Right lobe of liver (tissue), 6 donors: ENCODE results near the gene LTN1. TPM values are rescaled to one million over a fixed set of nuclear protein-coding genes. Genes with fewer than 3 reads are reported as not detected.
A peak's percentile ranks its signal among the peaks of the same experiment; 100 is the strongest.

Source experiments
- ATAC-seq, 4 donors: fragments of 200-7000 bp; cut with Tn5 transposase; one replicate each; pipeline ENCODE4 v1.9.1; 2020; ENCODE audit warnings: mild to moderate bottlenecking in 4 of 4, moderate library complexity in 4 of 4
- DNase-seq, 3 donors: peaks; one replicate each; pipeline ENCODE4 v3.0.0-alpha.2; 2020
- H3K27ac ChIP-seq, 3 donors: fragments of 200-600 bp; one replicate each; pipeline ENCODE4 v1.8.0; 2022
- H3K27me3 ChIP-seq, 2 donors: fragments of 200-600 bp; one replicate each; pipeline ENCODE4 v1.8.0; 2022
- H3K36me3 ChIP-seq, 4 donors: fragments of 200-600 bp; sonication (generic) in 1 of 4; one replicate each; pipeline versions ENCODE4 v1.5.1 to v1.8.0; 2017 to 2022; ENCODE audit warnings: control low read depth in 1 of 4
- H3K4me1 ChIP-seq, 4 donors: fragments of 200-600 bp; sonication (generic) in 1 of 4; one replicate each; pipeline versions ENCODE4 v1.5.1 to v1.8.0; 2017 to 2022; ENCODE audit warnings: control low read depth in 1 of 4
- H3K4me3 ChIP-seq, 3 donors: fragments of 200-600 bp; one replicate each; pipeline ENCODE4 v1.8.0; 2022
- H3K9me3 ChIP-seq, 4 donors: fragments of 200-600 bp; sonication (generic) in 1 of 4; one replicate each; pipeline versions ENCODE4 v1.5.1 to v1.8.0; 2017 to 2022; ENCODE audit warnings: control low read depth in 1 of 4
- POLR2A ChIP-seq: fragments of 450-650 bp; IDR thresholded peaks from one replicate; pipeline ENCODE4 v1.6.1; 2017; ENCODE audit warnings: antibody characterized with exemption, mild to moderate bottlenecking
- WGBS: methylation state at CpG from one replicate; pipeline ENCODE4 v1.1.6; 2018; ENCODE audit warnings: low coverage, low lambda C conversion rate; ENCODE audit not compliant: insufficient coverage; ENCODE audit errors: missing lambda C conversion rate; 5-methylcytosine and 5-hydroxymethylcytosine counted together
- intact Hi-C, 2 donors: fragments of 100-400 bp; cut with DNase I; formaldehyde crosslinking; loops; one replicate each; pipeline versions ENCODE4 v1.11.2 to v1.14.1; 2022
- total RNA-seq, 6 experiments: library from RNA; depleted of rRNA in 2 of 6; stranded (reverse); fragments of >200 nt in 2 of 6; fragmentation: NEBNext Ultra II Directional in 3 of 6; extraction: Animal tissue kit (Norgen Biotek cat#: 25700) in 3 of 6; gene quantifications; one replicate each; pipeline versions ENCODE4 v1.1.0 to v1.2.4, GENCODE V29; 2016 to 2023
- TF ChIP-seq, protein P1 (sequence below), 4 donors: fragments of 200-600 bp in 3 of 4; fragments of 450-650 bp in 1 of 4; IDR thresholded peaks; one replicate each; pipeline versions ENCODE4 v1.5.1 to v1.8.0; 2016 to 2022; ENCODE audit warnings: antibody characterized with exemption in 4 of 4, mild to moderate bottlenecking in 2 of 4
- donor health status: DM: no; HTN: yes; CAD: no.
- donor health status: DM: no; HTN: no; CAD: no.
- donor health status: DM: no; HTN: no; CAD: no.
- donor health status: DM: no; HTN: yes; CAD: no.
- donor health status: DM: no; HTN: yes; CAD: no.

Gene LTN1
- total RNA-seq, 6 experiments from 2014 or later: 10.7 to 13.9 (median 12.7) TPM

DNA sequence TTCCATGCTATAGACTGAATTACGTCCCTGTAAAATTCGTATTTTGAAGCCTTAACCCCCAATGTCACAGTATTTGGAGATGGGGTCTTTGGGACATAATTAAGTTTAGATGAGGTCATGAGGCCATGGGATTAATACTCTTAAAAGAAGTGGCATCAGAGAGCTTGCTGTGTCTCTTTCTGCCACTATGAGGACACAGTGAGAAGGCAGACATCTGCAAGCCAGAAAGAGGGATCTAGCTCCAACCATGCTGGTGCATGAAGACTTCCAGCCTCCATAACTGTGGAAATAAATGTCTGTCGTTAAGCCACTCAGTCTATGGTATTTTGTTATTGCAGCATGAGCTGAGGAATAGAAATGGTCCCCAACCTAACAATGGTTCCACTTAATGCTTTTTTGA is 99.0 kb downstream of the LTN1 start:
- no peak overlapping the region for H3K27ac ChIP-seq
- no peaks in the 10 kb centered on the region for H3K36me3 ChIP-seq
- H3K9me3 ChIP-seq: no peaks in the 10 kb centered on the region
- H3K27me3 ChIP-seq: no peaks in the 10 kb centered on the region
- WGBS: 79% methylated on average over 3 of the region's 3 CpGs
- DNase-seq (no peak), ATAC-seq (no peak)
- intact Hi-C loops: no loop called here
- H3K4me3 ChIP-seq: no peak overlapping the region
- TF ChIP-seq, protein P1, sequence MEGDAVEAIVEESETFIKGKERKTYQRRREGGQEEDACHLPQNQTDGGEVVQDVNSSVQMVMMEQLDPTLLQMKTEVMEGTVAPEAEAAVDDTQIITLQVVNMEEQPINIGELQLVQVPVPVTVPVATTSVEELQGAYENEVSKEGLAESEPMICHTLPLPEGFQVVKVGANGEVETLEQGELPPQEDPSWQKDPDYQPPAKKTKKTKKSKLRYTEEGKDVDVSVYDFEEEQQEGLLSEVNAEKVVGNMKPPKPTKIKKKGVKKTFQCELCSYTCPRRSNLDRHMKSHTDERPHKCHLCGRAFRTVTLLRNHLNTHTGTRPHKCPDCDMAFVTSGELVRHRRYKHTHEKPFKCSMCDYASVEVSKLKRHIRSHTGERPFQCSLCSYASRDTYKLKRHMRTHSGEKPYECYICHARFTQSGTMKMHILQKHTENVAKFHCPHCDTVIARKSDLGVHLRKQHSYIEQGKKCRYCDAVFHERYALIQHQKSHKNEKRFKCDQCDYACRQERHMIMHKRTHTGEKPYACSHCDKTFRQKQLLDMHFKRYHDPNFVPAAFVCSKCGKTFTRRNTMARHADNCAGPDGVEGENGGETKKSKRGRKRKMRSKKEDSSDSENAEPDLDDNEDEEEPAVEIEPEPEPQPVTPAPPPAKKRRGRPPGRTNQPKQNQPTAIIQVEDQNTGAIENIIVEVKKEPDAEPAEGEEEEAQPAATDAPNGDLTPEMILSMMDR (IDR thresholded peaks at IDR 0.05): no peak
- TF ChIP-seq POLR2A: no peak
- H3K4me1 ChIP-seq: no peaks in the 10 kb centered on the region

DNA sequence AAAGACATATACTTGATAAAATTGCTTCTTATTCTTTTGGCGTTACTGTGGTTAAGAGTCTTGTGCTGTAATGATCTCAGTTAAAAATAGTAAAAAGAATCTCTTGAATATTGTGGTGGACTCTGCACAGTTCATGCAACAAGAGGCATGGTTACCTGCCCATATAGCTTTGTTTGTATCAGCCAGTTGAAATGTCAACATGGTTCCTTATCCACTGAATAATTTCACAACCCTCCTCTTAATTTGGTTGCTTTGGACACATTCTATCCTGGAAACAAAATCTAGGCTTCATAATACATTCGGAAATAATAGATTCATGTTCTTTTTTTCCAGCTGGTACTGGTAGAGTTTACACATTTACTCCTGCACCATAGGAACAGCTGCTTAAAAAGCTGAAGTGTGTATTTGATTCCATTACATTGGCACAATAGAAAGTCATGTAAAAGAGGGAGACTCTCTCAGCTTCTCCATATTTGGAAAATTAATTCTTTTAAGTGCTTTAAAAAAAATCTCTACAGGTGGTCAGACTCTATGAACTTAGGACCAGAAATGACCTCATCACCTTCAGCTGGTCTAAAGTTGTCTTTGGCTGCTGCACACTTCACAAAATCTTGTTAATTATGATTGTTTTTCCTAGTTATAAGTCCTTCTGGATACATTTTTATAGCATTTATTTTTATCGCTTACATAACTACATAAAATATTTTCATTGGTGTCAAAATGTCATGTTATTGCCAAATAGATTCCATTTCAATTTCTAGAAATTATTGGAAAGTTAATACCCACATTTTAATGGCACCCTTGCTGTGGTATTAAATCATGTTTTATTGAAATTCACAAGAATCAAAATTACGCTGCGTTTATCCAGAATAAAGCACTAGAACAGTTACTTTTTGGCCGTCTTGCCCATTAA is 100.2 kb downstream of the LTN1 start:
- Histone ChIP-seq H3K27me3 (no peaks in the 10 kb centered on the region), H3K4me3 (no peak overlapping the region), H3K9me3 (no peaks in the 10 kb centered on the region), H3K36me3 (no peaks in the 10 kb centered on the region), H3K27ac (no peak overlapping the region), H3K4me1 (no peaks in the 10 kb centered on the region)
- ATAC-seq (no peak), DNase-seq (no peak)
- intact Hi-C loops: no loop called here
- no peak for TF ChIP-seq POLR2A
- TF ChIP-seq, protein P1 (IDR thresholded peaks at IDR 0.05): no peak
- 61% methylated on average over 6 of the region's 6 CpGs for WGBS

DNA sequence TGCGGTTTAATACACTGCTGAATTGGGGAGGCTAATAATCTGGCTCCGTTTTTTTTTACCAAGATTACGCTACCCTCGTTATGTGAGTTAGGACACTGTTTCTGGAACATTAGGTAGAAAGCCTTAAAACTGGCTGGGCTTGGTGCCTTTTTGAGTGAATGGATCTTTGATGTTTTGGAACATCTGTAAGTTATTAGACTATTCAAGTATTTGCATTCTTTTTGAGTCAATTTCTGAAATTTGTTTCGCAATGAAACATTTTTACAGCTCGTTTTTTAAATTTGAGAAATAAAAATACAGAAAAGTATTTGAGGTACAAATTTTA is 106.9 kb downstream of the LTN1 start:
- 84% methylated on average over 6 of the region's 6 CpGs for WGBS
- H3K4me3 ChIP-seq: no peak overlapping the region

DNA sequence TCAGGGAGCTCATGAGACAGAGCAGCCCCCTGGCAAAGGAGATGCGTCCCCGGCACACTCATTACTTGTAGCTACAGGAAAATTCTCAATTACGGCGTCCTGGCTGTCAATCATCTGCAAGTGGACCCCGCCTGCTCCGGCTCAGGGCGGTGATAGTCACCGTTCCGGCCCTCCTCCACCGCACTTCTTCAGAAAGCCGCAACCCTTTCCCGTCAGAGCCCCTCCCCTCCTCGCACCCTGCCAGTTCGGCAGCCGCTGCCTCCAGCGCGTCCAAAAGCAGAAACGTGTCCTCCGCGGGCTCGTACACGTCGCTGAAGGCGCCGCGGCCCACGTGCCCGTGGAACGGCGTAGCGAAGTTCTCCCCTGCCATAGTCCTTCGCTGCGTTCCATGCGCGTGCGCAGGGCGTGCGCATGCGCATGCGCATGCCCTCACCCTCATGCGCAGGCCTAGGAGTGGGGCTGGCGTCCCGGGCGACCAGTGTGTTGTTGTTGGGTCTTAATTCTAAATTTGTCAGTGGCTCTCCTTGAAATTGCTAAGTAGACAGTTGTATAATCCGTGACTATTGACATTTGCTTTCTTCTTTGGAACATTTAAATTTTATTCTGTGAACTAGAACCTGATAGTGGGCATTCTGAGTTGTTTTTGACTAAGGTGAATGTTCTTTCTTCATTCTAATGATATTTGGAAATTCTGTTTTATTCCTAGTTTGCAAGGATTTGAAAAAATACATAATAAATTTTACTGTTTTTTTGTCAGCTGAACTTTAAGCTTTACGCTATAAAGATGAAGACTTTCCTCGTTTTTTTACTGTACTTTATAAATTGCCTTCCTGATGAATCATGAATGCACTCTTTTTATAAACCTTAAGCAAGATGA is 107.5 kb downstream of the LTN1 start:
- Histone ChIP-seq H3K4me3 (peak overlapping the region; percentile 53 to 57 (median 56)), H3K27ac (peak overlapping the region; percentile 86 to 89 (median 88)), H3K27me3 (no peaks in the 10 kb centered on the region), H3K36me3 (peaks cover 0 to 7% (median 3%) of the 10 kb centered on the region in 4 donors), H3K9me3 (no peaks in the 10 kb centered on the region), H3K4me1 (peaks cover 0 to 10% (median 0%) of the 10 kb centered on the region in 4 donors)
- ATAC-seq (peak; percentile 97 to 99 (median 98)), DNase-seq (peak; percentile 90 to 93 (median 92))
- intact Hi-C loops: no loop called here
- 8% methylated on average over 26 of the region's 47 CpGs for WGBS
- TF ChIP-seq, protein P1 (IDR thresholded peaks at IDR 0.05): no peak
- TF ChIP-seq POLR2A: peak; percentile 59

More for the DNA sequence above, 106.9 kb downstream of the LTN1 start:
- peaks cover 0 to 10% (median 0%) of the 10 kb centered on the region in 4 donors for H3K4me1 ChIP-seq
- DNase-seq (no peak), ATAC-seq (no peak)
- no peak for TF ChIP-seq POLR2A
- TF ChIP-seq, protein P1 (IDR thresholded peaks at IDR 0.05): no peak
- H3K27me3 ChIP-seq: no peaks in the 10 kb centered on the region
- H3K27ac ChIP-seq: no peak overlapping the region
- no peaks in the 10 kb centered on the region for H3K9me3 ChIP-seq
- intact Hi-C loops: no loop called here
- H3K36me3 ChIP-seq: peaks cover 0 to 7% (median 3%) of the 10 kb centered on the region in 4 donors
